ENCODE results near the gene TMEM184C.

TMEM184C gene

DNA sequence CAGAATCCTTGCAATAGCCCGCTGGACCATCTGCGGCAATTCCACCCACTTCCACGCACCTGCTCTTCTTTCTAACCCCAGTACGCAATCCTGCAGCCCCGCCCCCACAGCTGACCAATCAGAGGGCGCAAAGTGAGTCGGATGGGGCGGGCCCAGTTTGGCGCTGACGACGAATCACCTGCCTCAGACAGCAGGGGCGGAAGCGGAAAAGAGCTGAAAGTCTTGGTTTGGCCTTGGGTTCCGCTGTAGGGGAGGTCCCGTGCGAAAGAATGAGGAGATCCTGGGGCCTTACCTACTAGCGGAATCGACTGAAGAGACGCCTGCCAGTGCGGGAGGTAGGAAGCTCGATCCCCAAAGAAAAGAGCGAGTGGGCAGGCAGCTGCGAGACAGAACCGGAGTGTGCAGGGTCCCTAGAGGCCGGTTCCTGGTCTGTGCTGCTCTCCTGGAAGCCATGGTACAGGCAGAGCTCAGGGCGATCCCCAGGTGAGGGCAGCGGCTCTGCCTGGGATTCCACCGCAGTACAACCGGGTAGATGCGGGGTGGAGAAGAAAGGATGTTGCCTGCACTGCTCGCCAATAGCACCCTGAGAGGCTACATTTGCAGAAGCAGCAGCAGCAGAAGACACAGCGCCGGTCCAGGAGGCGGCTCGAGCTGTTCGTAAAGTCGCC, at the start of gene TMEM184C:
TMEM184C (plus strand) TSS at position 225 of the 668 bp plus-strand sequence. CDS start 560 bp downstream, outside the sequence.
- DNase-seq = peak; percentile 99

DNA sequence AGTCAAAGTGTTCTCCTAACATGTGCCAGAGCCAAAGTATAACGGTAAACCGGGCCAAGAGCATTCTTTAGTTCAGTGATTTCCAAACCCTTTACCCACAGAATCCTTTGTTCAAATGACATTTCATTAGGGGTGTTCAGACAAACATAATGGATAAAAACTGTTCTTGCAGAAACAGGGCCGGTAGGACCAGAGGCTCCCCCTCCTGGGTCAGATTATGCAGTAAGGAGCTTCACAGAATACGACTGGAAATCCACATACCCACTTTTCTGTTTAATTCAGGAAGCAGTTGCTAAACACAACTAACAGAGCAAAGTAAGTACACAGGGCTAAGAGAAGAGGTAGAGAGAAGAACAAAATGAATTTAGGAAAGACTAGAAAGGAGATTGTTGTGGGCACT, 46.6 kb upstream of the TMEM184C start:
- no peak for DNase-seq

DNA sequence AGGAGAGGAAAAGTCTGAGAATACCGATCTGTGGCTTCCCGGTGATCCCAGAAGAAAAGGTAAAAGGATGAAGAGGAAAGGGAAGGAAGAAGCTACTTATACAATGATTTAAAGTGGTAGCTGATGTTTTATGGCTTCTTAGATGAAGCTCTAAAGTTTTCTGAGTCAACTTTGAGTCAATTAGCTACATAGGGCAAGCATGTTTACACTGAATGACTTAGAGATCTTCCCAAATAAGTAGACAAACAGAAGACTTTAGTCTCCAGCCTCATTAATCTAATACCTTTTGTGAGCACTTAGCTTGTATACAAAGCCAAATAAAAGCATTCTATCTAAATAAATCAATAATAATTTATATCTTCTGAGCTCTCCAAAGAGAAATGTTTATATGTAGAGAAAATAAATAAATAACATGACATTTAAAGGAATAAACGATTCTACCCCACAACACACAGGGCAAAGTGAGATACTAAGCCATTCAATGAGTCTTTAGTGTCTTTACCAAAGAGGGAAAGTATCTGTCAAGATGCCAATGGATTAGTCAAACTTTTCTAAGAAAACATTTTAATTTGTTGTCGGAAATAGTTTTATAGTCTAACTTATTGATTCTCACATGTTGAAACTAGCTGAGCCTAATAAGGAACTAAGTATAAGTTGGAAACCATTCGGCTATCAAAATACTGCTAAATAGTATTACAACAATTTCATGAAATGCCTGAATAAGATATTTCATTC, 46.0 kb upstream of the TMEM184C start:
- no peak for DNase-seq

DNA sequence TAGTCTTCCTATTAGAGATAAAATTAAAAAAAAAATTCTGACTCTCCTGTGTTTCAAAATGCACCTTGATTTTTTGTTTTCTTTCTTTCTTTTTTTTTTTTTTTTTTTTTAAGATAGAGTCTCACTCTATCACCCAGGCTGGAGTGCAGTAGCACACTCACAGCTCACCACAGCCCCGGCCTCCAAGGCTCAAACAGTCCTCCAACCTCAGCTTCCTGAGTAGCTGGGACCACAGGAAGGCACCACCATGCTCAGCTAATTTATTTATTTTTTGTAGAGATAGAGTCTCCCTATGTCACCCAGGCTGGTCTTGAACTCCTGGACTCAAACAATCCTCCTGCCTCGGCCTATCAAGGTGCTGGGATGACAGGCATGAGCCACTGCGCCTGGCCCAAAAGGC, 41.1 kb upstream of the TMEM184C start:
- no peak for DNase-seq

DNA sequence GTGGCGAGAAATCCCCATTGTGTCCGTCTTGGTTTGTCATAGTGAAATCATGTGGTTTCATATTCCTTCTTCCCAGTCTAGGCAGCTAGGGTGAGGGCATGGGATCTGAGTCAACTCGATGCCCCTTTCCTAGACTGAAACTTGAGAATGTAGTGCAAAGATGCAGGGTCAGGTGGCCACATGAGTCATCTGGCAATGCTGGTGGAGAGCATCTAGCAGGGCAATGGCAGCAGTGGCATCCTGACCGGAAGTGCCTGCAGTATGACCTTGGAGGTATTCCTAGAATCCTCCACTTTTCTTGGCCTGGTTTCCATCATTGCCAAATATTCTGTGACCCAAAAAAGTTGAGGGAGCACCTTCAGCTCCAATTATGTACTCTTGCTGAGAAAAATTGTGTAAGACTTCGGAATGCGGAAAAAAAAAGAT, 39.1 kb upstream of the TMEM184C start:
- no peak for DNase-seq

DNA sequence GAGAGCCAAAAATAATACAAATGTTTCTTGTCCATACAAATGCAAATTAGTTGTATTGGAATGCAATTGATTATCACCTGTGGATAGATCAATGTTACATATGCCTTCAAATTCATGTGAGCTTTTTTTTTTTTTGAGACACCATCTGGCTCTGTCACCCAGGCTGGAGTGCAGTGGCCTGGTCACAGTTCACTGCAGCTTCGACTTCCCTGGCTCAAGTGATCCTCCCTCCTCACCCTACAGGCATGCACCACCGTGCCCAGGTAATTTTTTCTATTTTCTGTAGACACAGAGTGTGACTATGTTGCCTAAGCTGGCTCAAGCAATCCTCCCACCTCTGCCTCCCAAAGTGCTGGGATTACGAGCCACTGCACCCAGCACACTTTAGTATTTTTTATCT, 38.6 kb upstream of the TMEM184C start:
- no peak for DNase-seq

DNA sequence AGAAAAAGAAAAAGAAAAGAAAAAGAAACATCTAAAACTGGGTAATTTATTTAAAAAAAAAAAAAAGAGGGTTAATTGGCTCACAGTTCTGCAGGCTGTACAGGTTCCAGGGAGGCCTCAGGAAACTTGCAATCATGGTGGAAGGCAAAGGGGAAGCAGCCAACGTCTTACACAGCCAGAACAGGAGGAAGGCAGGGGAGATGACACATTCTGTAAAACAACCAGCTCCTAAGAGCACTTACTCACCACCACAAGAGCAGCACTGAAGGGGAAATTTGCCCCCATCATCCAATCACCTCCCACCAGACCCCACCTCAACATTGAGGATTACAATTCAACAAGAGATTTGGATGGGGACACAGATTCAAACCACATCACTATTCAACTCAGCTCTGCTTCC, 36.8 kb upstream of the TMEM184C start:
- DNase-seq = no peak

DNA sequence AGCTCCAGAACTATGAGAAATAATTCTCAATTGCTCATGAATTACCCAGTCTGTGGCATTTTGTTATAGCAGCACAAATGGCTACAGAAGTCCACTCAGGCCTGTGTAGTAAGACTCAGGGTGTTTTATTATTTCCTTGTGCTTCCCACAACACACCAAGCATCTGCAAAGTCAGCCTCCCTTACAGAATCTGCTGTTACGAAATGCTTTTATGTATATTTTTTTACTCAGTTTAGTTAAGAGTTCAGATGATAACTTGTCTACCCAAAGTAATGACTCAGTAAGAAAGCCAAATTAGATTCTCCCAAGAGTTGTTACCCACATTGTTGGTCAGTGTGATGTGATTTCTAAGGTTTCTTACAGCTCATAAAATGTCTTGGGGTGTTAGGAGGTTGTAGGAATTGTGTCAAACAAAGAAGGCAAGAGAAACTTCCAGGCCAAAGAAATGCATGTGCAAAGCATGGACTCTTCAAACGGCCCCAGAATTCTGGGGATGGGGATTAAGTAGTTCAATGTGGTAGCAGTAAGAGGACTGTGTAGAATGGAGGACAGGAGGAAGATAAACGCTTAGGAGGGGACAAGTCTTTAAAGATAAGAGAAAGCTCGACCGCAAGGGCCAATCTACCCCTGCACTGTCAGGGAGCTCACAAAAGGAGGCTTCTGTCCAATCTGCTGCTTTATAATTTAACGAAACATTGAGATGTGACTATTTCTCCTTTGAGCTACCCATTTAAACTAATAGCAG, 35.4 kb upstream of the TMEM184C start:
- DNase-seq = no peak

DNA sequence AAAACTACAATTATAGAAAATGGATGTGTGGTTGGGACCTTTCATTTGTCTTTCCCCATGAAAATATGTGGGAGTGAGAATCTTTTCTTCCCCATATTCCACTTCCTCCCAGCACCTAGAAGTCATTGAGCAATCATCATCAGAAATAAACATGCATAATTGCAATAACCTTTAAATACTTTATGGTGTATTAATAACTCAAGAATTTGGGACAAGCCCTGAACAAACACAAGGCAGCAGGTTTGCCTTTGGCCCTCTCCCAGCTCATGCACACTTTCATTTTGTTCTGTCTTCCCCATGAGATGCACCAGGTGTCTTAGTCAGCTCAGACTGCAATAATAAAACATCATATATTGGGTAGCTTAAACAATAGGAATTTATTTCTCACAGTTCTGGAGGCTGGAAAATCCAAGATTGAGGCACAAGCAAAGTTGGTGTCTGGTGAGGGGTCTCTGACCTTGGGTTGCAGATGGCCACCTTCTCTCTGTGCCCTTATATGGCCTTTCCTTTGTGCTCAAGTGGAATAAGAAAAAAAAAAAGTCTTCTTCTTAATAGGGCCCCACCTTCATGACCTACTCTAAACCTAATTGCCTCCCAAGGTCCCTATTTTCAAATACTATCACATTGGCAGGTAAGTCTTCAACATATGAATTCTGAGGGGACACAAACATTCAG, 34.7 kb upstream of the TMEM184C start:
- no peak for DNase-seq

DNA sequence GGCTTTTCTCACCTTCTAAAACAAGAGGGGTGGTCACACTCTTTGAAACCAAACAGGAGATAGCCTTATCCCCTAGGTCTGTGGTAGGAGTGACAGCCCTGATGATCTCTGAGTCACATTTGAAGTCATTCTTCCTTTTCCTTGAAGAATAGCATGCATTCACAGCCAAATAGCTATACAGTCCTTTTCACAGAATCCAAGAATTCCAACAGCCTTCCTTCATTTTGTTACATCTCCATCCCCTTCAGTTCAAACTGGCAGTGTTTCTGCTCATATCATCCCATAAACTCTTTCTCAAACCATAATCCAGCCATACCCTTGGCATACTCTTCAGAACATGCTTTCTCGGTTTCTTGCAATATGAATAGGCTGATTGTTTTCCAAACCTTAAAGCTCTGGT, 33.3 kb upstream of the TMEM184C start:
- no peak for DNase-seq

DNA sequence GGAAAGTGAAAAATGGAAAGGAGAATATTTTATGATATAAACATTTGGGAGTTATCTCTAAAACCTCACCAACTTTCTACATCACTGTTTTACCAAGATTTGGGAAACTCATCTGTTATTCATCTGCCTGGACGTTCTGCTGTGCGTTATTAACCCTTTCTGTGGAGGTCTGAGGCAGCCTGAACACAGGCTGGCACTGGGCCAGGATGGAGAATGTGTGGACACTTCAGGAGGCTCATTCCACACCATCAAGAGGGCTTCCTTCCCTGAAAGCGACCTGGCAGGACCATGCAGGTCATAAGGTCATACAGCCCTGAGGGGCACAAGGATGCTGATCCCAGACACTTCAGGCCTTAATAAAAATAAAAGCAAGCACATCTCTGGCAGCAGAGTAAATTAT, 31.2 kb upstream of the TMEM184C start:
- no peak for DNase-seq

DNA sequence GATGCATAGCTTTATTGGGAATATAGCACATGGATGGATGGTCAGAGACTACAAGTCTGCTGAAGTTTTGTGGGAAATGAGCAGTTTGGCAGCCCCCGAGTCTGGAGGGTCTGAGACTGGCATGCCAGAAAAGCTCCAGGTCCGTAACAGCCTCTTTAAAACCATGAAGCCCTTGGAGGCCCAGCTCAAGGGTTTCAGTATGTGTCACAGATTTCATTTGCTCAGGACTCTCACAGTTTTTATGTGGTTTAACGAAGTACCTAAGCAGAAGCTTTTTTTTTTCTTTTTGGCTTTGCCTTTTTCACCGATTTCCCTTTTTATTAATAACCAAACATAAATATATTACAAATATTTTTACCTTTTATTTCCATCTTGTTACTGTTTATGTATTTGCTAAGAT, 30.6 kb upstream of the TMEM184C start:
- DNase-seq = no peak

DNA sequence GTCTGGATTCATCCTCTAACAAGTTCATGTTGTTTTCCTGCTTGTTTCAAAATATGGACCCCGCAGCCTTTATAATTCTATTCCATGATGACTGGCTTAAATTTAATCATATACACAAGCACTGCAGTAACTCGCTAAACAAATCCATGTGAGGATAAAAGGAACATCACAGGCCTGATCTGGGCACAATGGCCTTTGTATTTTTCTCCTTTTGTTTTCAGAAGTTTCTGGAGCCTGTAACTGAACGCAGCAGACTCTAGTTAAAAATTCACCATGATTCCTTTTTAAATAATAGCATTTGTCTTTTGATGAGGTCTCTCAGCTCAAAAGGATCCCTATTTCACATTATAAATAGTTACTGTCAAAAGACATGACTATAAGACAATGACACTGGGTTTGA, 30.2 kb upstream of the TMEM184C start:
- DNase-seq = no peak

DNA sequence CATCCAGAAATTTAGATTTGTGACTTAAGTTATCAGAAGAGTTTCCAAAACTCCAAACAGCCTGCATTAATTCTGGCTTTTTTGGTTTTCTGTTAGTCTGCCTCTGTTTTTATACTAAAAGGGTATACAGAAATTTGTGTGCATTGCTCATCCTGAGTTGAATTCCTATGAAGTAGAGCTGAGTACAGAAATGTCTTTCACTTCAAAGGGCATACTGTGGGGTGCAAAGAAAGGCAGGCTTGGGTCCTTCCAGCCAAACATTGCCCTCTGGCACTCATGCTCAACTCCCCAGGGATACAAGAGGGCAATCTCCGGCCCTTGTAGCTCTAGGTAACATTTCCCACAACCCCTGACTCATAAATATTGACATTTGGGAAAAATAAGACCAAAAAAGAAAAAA, 27.6 kb upstream of the TMEM184C start:
- no peak for DNase-seq

DNA sequence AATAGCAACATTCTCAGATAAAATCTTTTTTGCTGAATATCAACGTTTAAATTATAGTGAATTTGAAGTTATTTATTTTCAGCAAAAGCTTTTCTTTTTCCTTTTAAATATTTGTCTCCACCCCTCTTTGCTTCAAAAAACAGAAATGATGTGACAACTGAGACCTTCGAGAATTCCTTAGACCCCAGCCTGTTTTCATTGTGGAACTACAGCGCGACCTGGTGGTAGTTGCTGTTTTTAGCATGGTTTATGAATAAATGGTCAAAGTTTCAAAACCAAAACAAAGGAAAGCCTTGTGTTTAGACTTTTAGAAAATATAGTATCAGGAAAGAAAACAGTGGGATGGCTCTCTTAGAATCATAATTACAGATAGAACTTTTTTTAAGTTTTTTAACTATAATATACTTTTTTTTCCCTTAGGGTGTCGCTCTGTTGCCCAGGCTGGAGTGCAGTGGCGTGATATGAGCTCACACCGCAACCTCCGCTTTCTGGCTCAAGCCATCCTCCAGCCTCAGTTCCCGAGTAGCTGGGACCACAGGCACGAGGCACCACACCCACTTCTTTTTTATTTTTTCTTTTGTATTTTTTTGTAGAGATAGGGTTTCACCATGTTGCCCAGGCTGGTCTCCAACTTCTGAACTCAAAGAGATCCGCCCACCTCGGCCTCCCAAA, 26.8 kb upstream of the TMEM184C start:
- peak; percentile 20 for DNase-seq

DNA sequence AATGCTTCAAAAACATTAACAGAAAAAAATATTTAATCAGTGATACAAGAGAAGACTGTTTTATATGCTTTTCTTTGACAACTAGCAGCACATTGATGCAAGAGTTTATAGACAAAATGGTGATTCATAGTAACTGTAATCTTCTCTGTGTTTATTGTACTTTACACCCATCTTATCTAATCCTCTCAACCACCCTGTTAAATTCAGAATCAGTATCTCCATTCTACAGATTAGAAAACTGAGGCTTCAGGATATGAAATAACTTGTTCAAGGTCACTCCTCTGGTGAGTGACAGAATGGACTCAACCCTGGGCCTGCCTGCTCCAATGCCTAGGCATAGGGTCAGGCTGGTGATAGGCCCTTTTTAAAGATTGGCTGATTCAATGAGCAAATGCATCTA, 26.1 kb upstream of the TMEM184C start:
- DNase-seq = no peak

DNA sequence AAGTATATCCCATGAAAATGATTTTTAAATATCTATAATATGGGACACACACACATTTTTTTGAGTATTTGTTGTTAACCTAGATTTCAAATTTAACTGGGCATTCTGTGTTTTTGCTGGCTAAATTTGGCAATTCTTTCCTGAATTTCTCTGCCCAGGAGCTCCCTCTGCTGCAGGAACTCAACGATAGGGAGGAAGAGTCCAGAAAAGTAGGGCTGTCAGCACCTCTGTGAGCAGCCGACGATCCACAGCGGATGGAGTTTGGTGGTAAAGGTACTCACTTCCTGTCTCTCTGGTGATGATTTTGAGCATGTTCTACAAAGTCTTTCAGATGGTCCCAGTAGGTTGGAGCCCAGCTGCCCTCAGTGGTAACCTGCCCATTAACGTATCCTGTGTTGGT, 23.1 kb upstream of the TMEM184C start:
- DNase-seq = no peak

DNA sequence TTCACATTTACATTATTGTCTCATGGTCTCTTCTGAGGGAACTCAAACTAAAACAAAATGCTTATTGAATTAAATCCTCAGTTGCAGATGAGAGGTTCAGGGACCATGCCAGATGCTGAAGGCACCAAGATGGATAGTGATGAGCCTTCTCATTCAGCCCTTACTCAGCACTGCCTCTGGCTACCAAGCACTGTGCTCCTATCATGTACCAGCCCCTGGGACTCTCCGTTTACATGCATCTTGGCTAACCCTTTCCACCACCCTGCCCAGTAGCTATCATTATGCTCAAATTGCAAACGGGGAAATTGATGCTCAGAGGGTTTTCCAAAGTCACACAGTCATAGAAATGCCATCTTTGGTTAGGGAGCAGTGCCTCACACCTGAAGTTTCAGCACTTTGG, 22.6 kb upstream of the TMEM184C start:
- no peak for DNase-seq

DNA sequence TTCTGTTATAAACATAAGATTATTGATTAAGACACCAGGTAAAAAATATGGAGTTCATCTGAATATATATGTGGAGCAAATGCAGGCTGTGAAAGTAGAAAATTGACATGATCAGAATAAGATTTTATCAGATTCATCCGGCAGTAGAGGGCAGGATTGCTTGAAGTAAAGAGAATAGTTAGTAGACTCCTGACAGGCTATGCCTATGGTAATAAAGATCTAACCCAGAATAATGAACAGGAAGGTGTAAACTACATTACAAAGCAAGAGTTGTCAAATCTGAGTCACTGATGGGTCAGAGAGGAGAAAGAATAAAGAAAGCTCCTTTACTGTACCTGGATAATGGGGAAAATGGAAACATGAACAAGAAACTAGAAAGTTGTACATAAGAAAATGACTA, 20.8 kb upstream of the TMEM184C start:
- DNase-seq = no peak

DNA sequence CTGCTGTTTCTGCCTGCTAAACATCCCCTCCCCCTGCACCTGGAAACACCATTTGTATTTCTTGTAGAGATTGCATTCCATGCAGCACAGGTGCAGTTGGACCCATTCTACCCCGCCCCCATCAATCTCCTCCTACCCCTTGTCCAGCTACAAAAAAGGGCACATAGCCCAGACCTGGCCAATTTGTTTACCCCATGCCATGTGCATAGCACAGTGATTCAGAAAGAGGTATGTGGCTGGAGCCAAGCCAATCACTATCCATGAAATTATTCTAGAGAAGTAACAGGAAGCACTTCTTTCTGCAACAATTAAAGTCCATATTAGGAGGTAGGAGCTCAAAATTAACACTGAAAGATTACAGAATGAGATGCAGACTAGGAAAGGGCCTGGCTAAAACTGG, 20.2 kb upstream of the TMEM184C start:
- no peak for DNase-seq

DNA sequence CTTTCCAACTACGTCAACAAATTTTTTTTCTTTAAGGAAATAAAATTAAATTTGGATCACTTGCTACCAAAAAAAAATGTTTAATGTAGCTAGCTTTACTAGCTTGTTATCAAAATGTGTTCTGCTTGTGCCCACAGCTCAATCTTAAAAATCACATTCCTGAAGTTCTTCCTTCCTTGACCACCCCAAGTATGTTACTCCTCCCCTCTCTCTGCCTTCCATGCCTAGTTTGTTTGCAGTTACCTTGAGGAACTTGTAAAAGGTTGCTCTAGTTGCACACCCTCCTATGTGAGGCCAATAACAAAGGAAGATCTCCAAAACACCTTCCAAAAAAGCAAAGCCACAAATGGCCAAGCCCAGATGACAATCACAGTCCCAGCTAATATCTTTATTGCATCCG, 19.6 kb upstream of the TMEM184C start:
- no peak for DNase-seq

DNA sequence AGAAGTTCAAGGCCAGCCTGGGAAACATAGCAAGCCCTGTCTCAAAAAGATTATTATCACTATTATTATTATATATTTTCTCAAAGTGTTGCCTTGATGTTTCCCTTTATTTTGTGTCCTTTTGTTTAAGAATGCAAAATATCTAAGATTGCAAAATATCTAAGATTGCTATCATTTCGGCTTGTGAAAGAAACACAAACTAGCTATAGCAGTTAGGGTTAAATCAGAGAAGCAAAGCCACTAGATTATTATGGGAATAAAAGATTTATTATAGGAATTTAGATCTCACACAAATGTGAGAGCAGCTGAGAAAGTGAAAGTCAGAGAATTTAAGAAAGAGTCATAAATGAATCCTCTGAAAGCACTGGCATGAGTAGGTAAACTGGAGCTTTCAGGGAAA, 18.0 kb upstream of the TMEM184C start:
- no peak for DNase-seq

DNA sequence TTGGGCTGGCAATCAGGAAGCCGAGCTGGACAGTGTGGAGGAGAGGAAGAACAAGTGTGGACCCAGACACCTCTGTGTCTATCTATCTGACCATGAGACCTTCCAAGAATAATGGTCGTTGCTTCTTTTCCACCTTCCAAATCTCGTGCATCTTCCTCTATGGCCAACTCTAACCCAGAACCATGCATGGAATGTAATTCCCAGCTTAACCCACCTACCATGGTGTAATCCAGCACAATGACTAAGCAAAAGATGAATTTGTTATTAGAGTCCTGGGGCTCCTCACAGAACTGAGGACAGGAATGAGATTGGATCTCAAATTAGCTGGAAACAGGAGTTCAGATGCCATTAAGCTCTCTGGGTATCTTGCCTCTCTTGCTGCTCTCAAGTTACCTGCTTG, 17.4 kb upstream of the TMEM184C start:
- no peak for DNase-seq

Measured in activated gamma-delta T cell treated with Interleukin-2 at 50 U/mL for 16 hours (primary cell).